K562 (cell line): ENCODE results near the gene DMXL1.

Source experiments
- BDP1 ChIP-seq: IDR thresholded peaks from 3 replicates; pipeline ENCODE4 v1.6.1; 2011; ENCODE audit not compliant: insufficient read length, insufficient read depth
- CTCF ChIP-seq, 3 experiments: IDR thresholded peaks in 2 of 3; conservative IDR thresholded peaks in 1 of 3; 2 replicates each; pipeline ENCODE4 v1.5.1; 2011 to 2012; ENCODE audit warnings: low read length in 3 of 3, mild to moderate bottlenecking in 3 of 3, control low read depth in 2 of 3, improper control_type of control experiment in 1 of 3, inconsistent platforms in 1 of 3, low read depth in 1 of 3, mixed read lengths in 1 of 3, moderate library complexity in 1 of 3; ENCODE audit not compliant: insufficient read depth in 2 of 3
- DLX4 ChIP-seq: fragments of 250-450 bp; sonication (Bioruptor Pico); IDR thresholded peaks from 2 replicates; pipeline ENCODE4 v1.6.1; 2021; ENCODE audit warnings: mild to moderate bottlenecking
- ELF2 ChIP-seq: fragments of 250-450 bp; sonication (Bioruptor Pico); IDR thresholded peaks from 2 replicates; pipeline ENCODE4 v1.5.0; 2021; ENCODE audit warnings: mild to moderate bottlenecking
- FOXA1 ChIP-seq: fragments of 450-650 bp; IDR thresholded peaks from 2 replicates; pipeline ENCODE4 v1.6.1; 2016; ENCODE audit warnings: mild to moderate bottlenecking, borderline replicate concordance
- MAFK ChIP-seq: IDR thresholded peaks from 2 replicates; pipeline ENCODE4 v1.6.1; 2011; ENCODE audit warnings: low read length, improper control_type of control experiment
- POLR2A ChIP-seq: fragments of 450-650 bp; conservative IDR thresholded peaks from 2 replicates; pipeline ENCODE4 v1.6.1; 2016
- POLR2AphosphoS5 ChIP-seq: IDR thresholded peaks from 2 replicates; pipeline ENCODE4 v1.6.1; 2011; ENCODE audit warnings: mild to moderate bottlenecking, low read depth, low read length, moderate library complexity; ENCODE audit not compliant: control insufficient read depth, insufficient read depth
- ZNF232 ChIP-seq: sonication (generic); formaldehyde crosslinking; IDR thresholded peaks from 2 replicates; pipeline ENCODE4 v1.8.0; 2022; ENCODE audit warnings: mild to moderate bottlenecking, missing genetic modification reagents
- TF ChIP-seq, protein P1 (sequence below): sonication (generic); formaldehyde crosslinking; IDR thresholded peaks from 2 replicates; pipeline ENCODE4 v1.8.1; 2023; ENCODE audit warnings: mild to moderate bottlenecking, missing genetic modification reagents
- TF ChIP-seq, protein P2 (sequence below): sonication (generic); formaldehyde crosslinking; IDR thresholded peaks from 2 replicates; pipeline ENCODE4 v1.8.0; 2022; ENCODE audit warnings: mild to moderate bottlenecking, missing genetic modification reagents

DNA sequence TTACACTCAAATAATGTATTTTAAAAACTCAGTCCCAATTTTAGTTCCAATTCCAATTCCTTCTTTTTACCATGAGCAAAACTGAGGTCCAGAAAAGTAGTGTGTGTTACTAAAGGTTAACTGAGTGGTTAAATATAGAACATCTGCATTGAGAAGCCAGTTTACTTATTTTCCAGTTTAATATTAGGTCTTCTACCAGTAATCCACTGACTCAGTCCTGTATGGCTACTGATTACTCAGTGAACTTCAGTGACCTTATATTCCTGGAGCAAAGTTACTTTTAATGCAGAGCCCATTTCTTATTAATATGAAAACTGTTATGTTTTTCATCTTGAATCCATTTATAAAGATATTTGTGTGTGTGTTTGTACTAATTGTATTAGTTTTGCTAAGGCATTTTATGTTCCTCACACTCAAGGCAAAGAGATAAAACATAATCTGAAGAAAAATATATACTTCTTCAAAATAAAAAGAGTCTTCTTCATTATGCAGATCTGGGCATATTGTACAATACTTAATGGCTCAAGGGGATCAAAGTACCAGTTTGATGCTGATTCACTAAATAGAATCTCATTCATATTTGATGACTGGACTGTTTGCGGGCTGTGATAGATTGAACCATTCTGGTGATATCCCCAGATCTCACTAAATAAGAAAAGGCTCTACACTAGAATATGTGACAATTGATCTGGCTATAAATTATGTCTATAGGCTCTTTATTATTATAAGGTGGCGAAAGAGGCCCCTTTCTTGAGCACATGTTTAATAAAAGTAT lies 60.8 kb downstream of the DMXL1 start:
- TF ChIP-seq MAFK = no peak
- no peak for TF ChIP-seq ZNF232 (CRISPR knock-in tag)
- no peak for TF ChIP-seq FOXA1
- TF ChIP-seq, protein P1, sequence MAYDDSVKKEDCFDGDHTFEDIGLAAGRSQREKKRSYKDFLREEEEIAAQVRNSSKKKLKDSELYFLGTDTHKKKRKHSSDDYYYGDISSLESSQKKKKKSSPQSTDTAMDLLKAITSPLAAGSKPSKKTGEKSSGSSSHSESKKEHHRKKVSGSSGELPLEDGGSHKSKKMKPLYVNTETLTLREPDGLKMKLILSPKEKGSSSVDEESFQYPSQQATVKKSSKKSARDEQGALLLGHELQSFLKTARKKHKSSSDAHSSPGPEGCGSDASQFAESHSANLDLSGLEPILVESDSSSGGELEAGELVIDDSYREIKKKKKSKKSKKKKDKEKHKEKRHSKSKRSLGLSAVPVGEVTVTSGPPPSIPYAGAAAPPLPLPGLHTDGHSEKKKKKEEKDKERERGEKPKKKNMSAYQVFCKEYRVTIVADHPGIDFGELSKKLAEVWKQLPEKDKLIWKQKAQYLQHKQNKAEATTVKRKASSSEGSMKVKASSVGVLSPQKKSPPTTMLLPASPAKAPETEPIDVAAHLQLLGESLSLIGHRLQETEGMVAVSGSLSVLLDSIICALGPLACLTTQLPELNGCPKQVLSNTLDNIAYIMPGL (CRISPR knock-in tag) = no peak
- no peak for TF ChIP-seq POLR2A
- TF ChIP-seq CTCF (IDR thresholded peaks at IDR 0.05 in 2 of 3, conservative IDR thresholded peaks at IDR 0.05 in 1 of 3; ENCODE audit: insufficient read depth in 2 of 3, low read depth in 1 of 3, low read length in 3 of 3) = no peak
- TF ChIP-seq ELF2 = no peak
- TF ChIP-seq POLR2AphosphoS5 = no peak
- TF ChIP-seq, protein P2, sequence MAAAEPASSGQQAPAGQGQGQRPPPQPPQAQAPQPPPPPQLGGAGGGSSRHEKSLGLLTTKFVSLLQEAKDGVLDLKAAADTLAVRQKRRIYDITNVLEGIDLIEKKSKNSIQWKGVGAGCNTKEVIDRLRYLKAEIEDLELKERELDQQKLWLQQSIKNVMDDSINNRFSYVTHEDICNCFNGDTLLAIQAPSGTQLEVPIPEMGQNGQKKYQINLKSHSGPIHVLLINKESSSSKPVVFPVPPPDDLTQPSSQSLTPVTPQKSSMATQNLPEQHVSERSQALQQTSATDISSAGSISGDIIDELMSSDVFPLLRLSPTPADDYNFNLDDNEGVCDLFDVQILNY (CRISPR knock-in tag) = no peak
- TF ChIP-seq DLX4 (CRISPR knock-in tag) = no peak
- no peak for TF ChIP-seq BDP1
